Measurements from ENCODE around the gene ZNF350. TPM values are rescaled to one million over a fixed set of nuclear protein-coding genes. Genes with fewer than 3 reads are reported as not detected.

Gene ZNF350
- total and polyA plus RNA-seq, 2 donors (not counting 3 experiments of a cell fraction or from before 2014, with no cell fraction given): 2.6 to 9.8 TPM

GRCh38 chr19:51980116-51980736 lies 6.4 kb downstream of the ZNF350 start:
- dilution Hi-C loops (cut with MboI; ENCODE audit: extremely low pct_ligation_motif_present, low sequenced_read_pairs): no loop called here
- Histone ChIP-seq H3K4me3 (replicated peaks in 1 of 3; ENCODE audit: insufficient read depth in 1 of 3, low read depth in 1 of 3, low read length in 3 of 3) (no peak overlapping the region), H3K27ac (ENCODE audit: insufficient read depth, low read depth, low read length) (no peak overlapping the region), H3K9me3 (replicated peaks; ENCODE audit: control insufficient read depth, insufficient read depth, low read length) (peaks cover 2% of the 10 kb centered on the region), H3K36me3 (ENCODE audit: control insufficient read depth in 2 of 2, extremely low read depth in 1 of 2, insufficient read depth in 2 of 2, low read length in 2 of 2) (peaks cover 0 to 1% of the 10 kb centered on the region in 2 experiments), H3K9ac (replicated peaks; ENCODE audit: extremely low read depth, insufficient read depth, low read length) (no peak overlapping the region), H3K79me2 (ENCODE audit: control insufficient read depth, insufficient read depth, low read length) (peaks cover 3% of the 10 kb centered on the region), H2AFZ (ENCODE audit: low read depth, low read length) (no peak overlapping the region), H4K20me1 (replicated peaks; ENCODE audit: control insufficient read depth, extremely low read depth, insufficient read depth, low read length) (no peaks in the 10 kb centered on the region), H3K4me2 (ENCODE audit: insufficient read depth, low read length) (no peak overlapping the region), H3K27me3 (ENCODE audit: control insufficient read depth in 2 of 2, insufficient read depth in 2 of 2, low read length in 2 of 2) (no peaks in the 10 kb centered on the region), H3K4me1 (ENCODE audit: control insufficient read depth, extremely low read depth, insufficient read depth, low read length) (no peaks in the 10 kb centered on the region), H3K9me1 (replicated peaks; ENCODE audit: control insufficient read depth, extremely low read depth, insufficient read depth, low read length) (no peaks in the 10 kb centered on the region)
- no peak for FAIRE-seq
- no TSS peak for BruUV-seq (replicated peaks)
- CTCF ChIA-PET: no interaction called here
- POLR2A ChIA-PET: no interaction called here
- no peak for DNase-seq (ENCODE audit: low read depth, low spot score)
- TF ChIP-seq GATA2 (IDR thresholded peaks at IDR 0.05; ENCODE audit: insufficient read depth, insufficient read length, low read depth, low read length) (no peak), JUN (IDR thresholded peaks at IDR 0.05; ENCODE audit: borderline replicate concordance, insufficient read depth, insufficient read length, low read depth) (no peak), CTCF (IDR thresholded peaks at IDR 0.05; ENCODE audit: extremely low read depth in 1 of 2, insufficient read depth in 1 of 2, low read depth in 1 of 2, low read length in 2 of 2) (no peak), FOS (IDR thresholded peaks at IDR 0.05; ENCODE audit: borderline replicate concordance, insufficient read depth, low read length) (no peak), MYC (IDR thresholded peaks at IDR 0.05; ENCODE audit: low read depth, low read length) (no peak), POLR2AphosphoS5 (IDR thresholded peaks at IDR 0.05; ENCODE audit: insufficient read depth, low read depth, low read length) (no peak), POLR2A (IDR thresholded peaks at IDR 0.05; ENCODE audit: low read depth, low read length) (no peak), EZH2 (IDR thresholded peaks at IDR 0.05; ENCODE audit: borderline replicate concordance, low read depth, low read length, severe bottlenecking) (no peak)
- TF ChIP-seq, protein P1, sequence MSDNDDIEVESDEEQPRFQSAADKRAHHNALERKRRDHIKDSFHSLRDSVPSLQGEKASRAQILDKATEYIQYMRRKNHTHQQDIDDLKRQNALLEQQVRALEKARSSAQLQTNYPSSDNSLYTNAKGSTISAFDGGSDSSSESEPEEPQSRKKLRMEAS (IDR thresholded peaks at IDR 0.05; ENCODE audit: insufficient read depth, insufficient read length): no peak
- intact Hi-C loops (cut with micrococcal nuclease): no loop called here

All from endothelial cell of umbilical vein (primary cell).